HFFc6 (cell line): Measurements from ENCODE around the gene CYP27C1. TPM values are rescaled to one million over a fixed set of nuclear protein-coding genes. Genes with fewer than 3 reads are reported as not detected.

Experiments
- DNase-seq: peaks from one replicate; pipeline ENCODE4 v3.0.0-alpha.2; 2018
- H3K27ac Mint-ChIP-seq: 2 replicates; pipeline ENCODE4 v1.8.0; 2020; ENCODE audit warnings: mild to moderate bottlenecking, mixed read lengths
- H3K27me3 Mint-ChIP-seq: 2 replicates; pipeline ENCODE4 v1.8.0; 2021; ENCODE audit warnings: mild to moderate bottlenecking, moderate library complexity, mixed read lengths; ENCODE audit not compliant: insufficient read depth
- H3K36me3 Mint-ChIP-seq: 2 replicates; pipeline ENCODE4 v1.8.0; 2021; ENCODE audit warnings: low read depth, mixed read lengths
- H3K4me1 Mint-ChIP-seq: 2 replicates; pipeline ENCODE4 v1.8.0; 2020; ENCODE audit warnings: low read depth, mixed read lengths
- H3K4me3 Mint-ChIP-seq: 2 replicates; pipeline ENCODE4 v1.8.0; 2020; ENCODE audit warnings: mild to moderate bottlenecking, moderate library complexity, mixed read lengths
- H3K9me3 Mint-ChIP-seq: 2 replicates; pipeline ENCODE4 v1.8.0; 2020; ENCODE audit warnings: mild to moderate bottlenecking, mixed read lengths
- total RNA-seq, 6 experiments: library from RNA; stranded (reverse); fragmentation: NEBNext Ultra II Directional; extraction: Animal tissue kit (Norgen Biotek cat#: 25700); gene quantifications; 2 replicates in 1 of 6; 3 replicates in 5 of 6; pipeline ENCODE4 v1.2.3, GENCODE V29; 2021
- TF ChIP-seq, protein P1 (sequence below): fragments of 200-600 bp; sonication (generic); IDR thresholded peaks from 2 replicates; pipeline ENCODE4 v1.5.0; 2021; ENCODE audit warnings: antibody characterized with exemption, mild to moderate bottlenecking

Gene CYP27C1
- total RNA-seq, 6 experiments from 2014 or later: 0.09 to 0.17 (median 0.13) TPM

DNA sequence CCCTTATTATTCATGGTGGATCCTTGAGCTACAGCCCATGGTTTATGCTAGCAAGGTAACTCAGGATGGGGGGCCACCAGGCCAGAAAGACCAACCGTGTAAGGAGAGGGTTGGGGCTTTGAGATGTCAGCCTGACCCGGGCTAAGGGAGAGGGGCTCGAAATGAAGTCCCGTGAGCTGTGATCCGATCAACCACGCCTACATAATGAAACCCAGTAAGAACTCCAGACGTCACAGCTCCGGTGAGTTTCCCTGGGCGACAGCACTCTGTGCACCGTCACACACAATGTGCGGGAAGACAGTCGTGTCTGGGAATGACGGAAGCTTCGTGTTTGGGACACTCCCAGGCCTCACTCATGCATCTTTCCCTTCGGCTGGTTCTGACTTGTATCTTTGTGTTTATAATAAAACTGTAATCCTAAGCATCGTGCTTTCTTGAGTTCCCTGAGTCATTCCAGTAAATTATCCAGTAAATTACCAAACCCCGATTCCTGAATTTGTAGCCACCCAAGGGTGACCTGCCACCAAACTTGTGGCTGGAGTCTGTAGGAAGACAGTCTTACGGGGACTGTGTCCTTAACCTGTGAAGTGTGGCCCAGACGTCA lies 44.2 kb downstream of the CYP27C1 start:
- Mint-ChIP-seq H3K4me1 (peaks cover 46% of the 10 kb centered on the region), H3K9me3 (peaks cover 12% of the 10 kb centered on the region), H3K36me3 (peaks cover 17% of the 10 kb centered on the region), H3K27ac (peak overlapping the region; percentile 98), H3K27me3 (peaks cover 10% of the 10 kb centered on the region), H3K4me3 (peak overlapping the region; percentile 75)
- peak; percentile 79 for DNase-seq
- TF ChIP-seq, protein P1, sequence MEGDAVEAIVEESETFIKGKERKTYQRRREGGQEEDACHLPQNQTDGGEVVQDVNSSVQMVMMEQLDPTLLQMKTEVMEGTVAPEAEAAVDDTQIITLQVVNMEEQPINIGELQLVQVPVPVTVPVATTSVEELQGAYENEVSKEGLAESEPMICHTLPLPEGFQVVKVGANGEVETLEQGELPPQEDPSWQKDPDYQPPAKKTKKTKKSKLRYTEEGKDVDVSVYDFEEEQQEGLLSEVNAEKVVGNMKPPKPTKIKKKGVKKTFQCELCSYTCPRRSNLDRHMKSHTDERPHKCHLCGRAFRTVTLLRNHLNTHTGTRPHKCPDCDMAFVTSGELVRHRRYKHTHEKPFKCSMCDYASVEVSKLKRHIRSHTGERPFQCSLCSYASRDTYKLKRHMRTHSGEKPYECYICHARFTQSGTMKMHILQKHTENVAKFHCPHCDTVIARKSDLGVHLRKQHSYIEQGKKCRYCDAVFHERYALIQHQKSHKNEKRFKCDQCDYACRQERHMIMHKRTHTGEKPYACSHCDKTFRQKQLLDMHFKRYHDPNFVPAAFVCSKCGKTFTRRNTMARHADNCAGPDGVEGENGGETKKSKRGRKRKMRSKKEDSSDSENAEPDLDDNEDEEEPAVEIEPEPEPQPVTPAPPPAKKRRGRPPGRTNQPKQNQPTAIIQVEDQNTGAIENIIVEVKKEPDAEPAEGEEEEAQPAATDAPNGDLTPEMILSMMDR: no peak

GRCh38 chr2:127175041-127175721 lies 44.9 kb downstream of the CYP27C1 start:
- H3K27me3 Mint-ChIP-seq: peaks cover 6% of the 10 kb centered on the region; the same call in 1 of the 2 replicates
- DNase-seq: peak; percentile 36
- peaks cover 46% of the 10 kb centered on the region for H3K4me1 Mint-ChIP-seq
- H3K4me3 Mint-ChIP-seq: peak overlapping the region; percentile 75
- peak overlapping the region; percentile 98 for H3K27ac Mint-ChIP-seq
- H3K36me3 Mint-ChIP-seq: peaks cover 10% of the 10 kb centered on the region; the same call in 1 of the 2 replicates
- peaks cover 6% of the 10 kb centered on the region for H3K9me3 Mint-ChIP-seq
- TF ChIP-seq, protein P1: no peak

DNA sequence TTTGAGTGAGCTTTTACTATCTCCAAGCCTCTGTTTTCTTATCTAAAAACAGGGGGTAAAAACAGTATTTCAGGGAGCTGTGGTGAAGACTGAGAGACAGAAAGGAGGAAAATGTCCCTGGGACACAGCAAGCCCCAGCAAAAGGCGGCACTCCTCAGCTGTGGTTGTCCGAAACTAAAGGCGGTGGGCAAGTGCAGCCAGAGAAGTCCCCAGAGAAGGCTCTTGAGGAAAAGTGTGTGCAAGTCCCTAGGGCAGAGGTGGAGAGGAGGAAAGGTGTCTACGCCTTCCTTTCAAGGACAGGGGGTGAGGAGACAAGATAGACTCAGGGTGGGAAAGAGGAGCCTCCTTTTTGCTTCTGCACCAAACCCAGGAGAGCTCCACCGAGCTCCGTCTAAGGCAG lies 45.5 kb downstream of the CYP27C1 start:
- Mint-ChIP-seq H3K27me3 (peaks cover 6% of the 10 kb centered on the region; the same call in 1 of the 2 replicates), H3K9me3 (peaks cover under 1% of the 10 kb centered on the region), H3K4me1 (peaks cover 46% of the 10 kb centered on the region), H3K36me3 (0 out of 2 replicates have a peak, but pooled peaks cover 7% of the 10 kb centered on the region), H3K27ac (peak overlapping the region; percentile 98), H3K4me3 (peak overlapping the region; percentile 75; the same call in 1 of the 2 replicates)
- no peak for DNase-seq
- TF ChIP-seq, protein P1: no peak

DNA sequence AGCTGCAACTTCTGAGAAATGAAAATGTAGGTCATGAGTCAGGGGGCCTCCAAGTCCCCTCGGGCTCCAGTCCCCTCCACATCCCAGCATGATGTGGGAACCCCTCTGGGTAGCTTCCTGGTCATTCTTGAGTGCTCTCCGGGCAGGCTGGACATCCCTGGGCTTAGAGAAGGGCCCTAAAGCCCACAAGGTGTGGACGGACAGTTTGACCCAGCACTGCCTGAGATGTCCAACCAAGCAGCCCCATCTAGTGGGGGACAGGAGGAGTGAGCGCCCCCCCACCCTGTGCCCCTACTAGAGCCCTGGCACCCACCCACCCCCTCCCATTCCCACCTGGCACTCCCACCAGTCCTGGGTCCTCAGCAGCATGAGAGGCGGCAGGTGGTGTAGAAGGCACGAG lies 46.0 kb downstream of the CYP27C1 start:
- H3K36me3 Mint-ChIP-seq: 0 out of 2 replicates have a peak, but pooled peaks cover 2% of the 10 kb centered on the region
- no peak overlapping the region for H3K4me3 Mint-ChIP-seq
- 0 out of 2 replicates have a peak overlapping the region, but pooled peaks have one; percentile 23 for H3K27ac Mint-ChIP-seq
- no peak for DNase-seq
- H3K27me3 Mint-ChIP-seq: peaks cover 6% of the 10 kb centered on the region; the same call in 1 of the 2 replicates
- TF ChIP-seq, protein P1: peak; percentile 71
- H3K4me1 Mint-ChIP-seq: peaks cover 46% of the 10 kb centered on the region
- no peaks in the 10 kb centered on the region for H3K9me3 Mint-ChIP-seq

- peak; percentile 87 for DNase-seq
- Mint-ChIP-seq H3K27me3 (peaks cover 6% of the 10 kb centered on the region; the same call in 1 of the 2 replicates), H3K36me3 (no peaks in the 10 kb centered on the region), H3K9me3 (no peaks in the 10 kb centered on the region), H3K4me1 (peaks cover 46% of the 10 kb centered on the region), H3K4me3 (no peak overlapping the region), H3K27ac (peak overlapping the region; percentile 83)
- TF ChIP-seq, protein P1: no peak
Observed at GRCh38 chr2:127173057-127173456, 47.0 kb downstream of the CYP27C1 start.
